Trophoblast cell (in vitro differentiated cells and primary cell): ENCODE measurements around the gene LRBA.

Experiments
- DNase-seq, 2 donors: peaks; one replicate each; pipeline ENCODE4 v3.0.0-alpha.2; 2016
- H2AFZ ChIP-seq: 2 replicates; pipeline ENCODE4 v1.6.1; 2013; ENCODE audit warnings: low read length, moderate library complexity, mild to moderate bottlenecking; ENCODE audit not compliant: insufficient read depth, poor library complexity
- H2AK5ac ChIP-seq: 2 replicates; pipeline ENCODE4 v1.6.1; 2013; ENCODE audit warnings: mild to moderate bottlenecking, low read length
- H2BK120ac ChIP-seq: 2 replicates; pipeline ENCODE4 v1.6.1; 2013; ENCODE audit warnings: low read length, mild to moderate bottlenecking, moderate library complexity; ENCODE audit not compliant: insufficient read depth, poor library complexity
- H2BK12ac ChIP-seq: 2 replicates; pipeline ENCODE4 v1.6.1; 2013; ENCODE audit warnings: mild to moderate bottlenecking, low read length, moderate library complexity
- H2BK5ac ChIP-seq: 2 replicates; pipeline ENCODE4 v1.6.1; 2013; ENCODE audit warnings: low read length, low read depth, moderate library complexity, mild to moderate bottlenecking; ENCODE audit not compliant: poor library complexity
- H3K14ac ChIP-seq: 2 replicates; pipeline ENCODE4 v1.6.1; 2013; ENCODE audit warnings: mild to moderate bottlenecking, low read length
- H3K18ac ChIP-seq: 2 replicates; pipeline ENCODE4 v1.6.1; 2013; ENCODE audit warnings: mild to moderate bottlenecking, low read length
- H3K23ac ChIP-seq: 2 replicates; pipeline ENCODE4 v1.6.1; 2013; ENCODE audit warnings: low read length
- H3K27ac ChIP-seq: 2 replicates; pipeline ENCODE4 v1.5.1; 2013; ENCODE audit warnings: low read depth, mild to moderate bottlenecking, inconsistent platforms, low read length, moderate library complexity
- H3K27me3 ChIP-seq: 2 replicates; pipeline ENCODE4 v1.6.1; 2013; ENCODE audit warnings: inconsistent platforms, mild to moderate bottlenecking, low read length, moderate library complexity; ENCODE audit not compliant: insufficient read depth
- H3K36me3 ChIP-seq, 2 experiments: 1 replicate in 1 of 2; 2 replicates in 1 of 2; pipeline ENCODE4 v1.6.1; 2013; ENCODE audit warnings: low read length in 2 of 2, mild to moderate bottlenecking in 2 of 2, moderate library complexity in 1 of 2; ENCODE audit not compliant: insufficient read depth in 2 of 2, control insufficient read depth in 1 of 2
- H3K4ac ChIP-seq: 2 replicates; pipeline ENCODE4 v1.6.1; 2013; ENCODE audit warnings: low read depth, mild to moderate bottlenecking, low read length, moderate library complexity
- H3K4me1 ChIP-seq, 2 experiments: 1 replicate in 1 of 2; 2 replicates in 1 of 2; pipeline ENCODE4 v1.6.1; 2013; ENCODE audit warnings: low read length in 2 of 2, mild to moderate bottlenecking in 2 of 2, moderate library complexity in 1 of 2; ENCODE audit not compliant: insufficient read depth in 2 of 2, control insufficient read depth in 1 of 2
- H3K4me2 ChIP-seq: 2 replicates; pipeline ENCODE4 v1.6.1; 2013; ENCODE audit warnings: inconsistent platforms, mild to moderate bottlenecking, low read length, moderate library complexity
- H3K4me3 ChIP-seq: 2 replicates; pipeline ENCODE4 v1.5.1; 2013; ENCODE audit warnings: mild to moderate bottlenecking, low read depth, low read length, inconsistent platforms
- H3K79me1 ChIP-seq: one replicate; pipeline ENCODE4 v1.6.1; 2013; ENCODE audit warnings: low read length
- H3K79me2 ChIP-seq: 2 replicates; pipeline ENCODE4 v1.6.1; 2013; ENCODE audit warnings: low read length, mild to moderate bottlenecking; ENCODE audit not compliant: control insufficient read depth, insufficient read depth, poor library complexity
- H3K9ac ChIP-seq: 2 replicates; pipeline ENCODE4 v1.6.1; 2013; ENCODE audit warnings: mild to moderate bottlenecking, low read length
- H3K9me3 ChIP-seq: 2 replicates; pipeline ENCODE4 v1.6.1; 2013; ENCODE audit warnings: low read depth, mild to moderate bottlenecking, control low read depth, inconsistent platforms, low read length; ENCODE audit not compliant: insufficient read depth
- H4K12ac ChIP-seq: 2 replicates; pipeline ENCODE4 v1.6.1; 2013; ENCODE audit warnings: low read depth, mild to moderate bottlenecking, low read length, moderate library complexity
- H4K8ac ChIP-seq: 2 replicates; pipeline ENCODE4 v1.6.1; 2013; ENCODE audit warnings: low read depth, mild to moderate bottlenecking, low read length, moderate library complexity
- H4K91ac ChIP-seq: one replicate; pipeline ENCODE4 v1.6.1; 2013; ENCODE audit warnings: low read depth, mild to moderate bottlenecking, low read length, moderate library complexity
- WGBS: extraction: QIAGEN DNeasy Blood & Tissue Kit; methylation state at CpG from one replicate; pipeline ENCODE4 v1.1.7; 2013; ENCODE audit warnings: missing lambda C conversion rate; ENCODE audit not compliant: insufficient read length, insufficient coverage; ENCODE audit errors: extremely low coverage; 5-methylcytosine and 5-hydroxymethylcytosine counted together

LRBA gene

DNA sequence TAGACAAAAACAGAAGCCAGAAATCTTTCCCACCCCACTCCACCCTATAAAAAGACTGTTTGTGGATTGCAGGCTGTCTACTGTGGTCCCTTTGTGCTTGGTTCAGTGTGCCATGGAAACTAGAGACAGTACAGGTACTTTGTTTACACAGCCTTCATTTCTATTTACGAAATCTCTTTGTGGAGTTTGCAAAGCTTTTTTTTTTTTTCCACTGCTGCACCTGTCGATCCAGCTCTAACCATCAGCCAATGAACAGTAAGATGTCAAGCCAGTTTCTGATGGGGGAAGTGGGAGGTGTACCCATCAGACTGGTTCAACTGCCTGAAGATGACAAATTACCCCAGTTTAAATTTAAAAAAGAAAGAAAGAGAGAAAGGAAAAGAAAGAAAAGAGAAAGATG, 20.2 kb upstream of the LRBA start:
- no peaks in the 10 kb centered on the region for H3K79me2 ChIP-seq
- no peak overlapping the region for H3K27ac ChIP-seq
- H3K18ac ChIP-seq: no peak overlapping the region
- no peak overlapping the region for H4K12ac ChIP-seq
- H3K4me1 ChIP-seq: no peaks in the 10 kb centered on the region
- no peak overlapping the region for H3K23ac ChIP-seq
- H4K91ac ChIP-seq: no peak overlapping the region
- H2BK120ac ChIP-seq: no peak overlapping the region
- no peak overlapping the region for H3K14ac ChIP-seq
- no peaks in the 10 kb centered on the region for H3K79me1 ChIP-seq
- no peaks in the 10 kb centered on the region for H3K36me3 ChIP-seq
- peak; percentile 24 to 53 for DNase-seq
- H2AK5ac ChIP-seq: no peak overlapping the region
- H3K9ac ChIP-seq: no peak overlapping the region
- H4K8ac ChIP-seq: no peak overlapping the region
- H2AFZ ChIP-seq: no peak overlapping the region
- no peaks in the 10 kb centered on the region for H3K27me3 ChIP-seq
- H2BK5ac ChIP-seq: no peak overlapping the region
- no peak overlapping the region for H3K4me3 ChIP-seq
- H3K4me2 ChIP-seq: no peak overlapping the region
- WGBS: no CpG with 5 or more reads among the region's 2 CpGs
- no peak overlapping the region for H2BK12ac ChIP-seq
- H3K4ac ChIP-seq: no peak overlapping the region
- no peaks in the 10 kb centered on the region for H3K9me3 ChIP-seq

GRCh38 chr4:151034829-151035228, 19.7 kb upstream of the LRBA start:
- Histone ChIP-seq H3K27me3 (no peaks in the 10 kb centered on the region), H3K27ac (no peak overlapping the region)

GRCh38 chr4:151031831-151032605, 16.9 kb upstream of the LRBA start:
- no peaks in the 10 kb centered on the region for H3K36me3 ChIP-seq
- H2BK12ac ChIP-seq: no peak overlapping the region
- no peak overlapping the region for H3K23ac ChIP-seq
- H3K79me2 ChIP-seq: no peaks in the 10 kb centered on the region
- 100% methylated on average over 1 of the region's 12 CpGs for WGBS
- H3K4me2 ChIP-seq: no peak overlapping the region
- no peak overlapping the region for H3K27ac ChIP-seq
- no peak overlapping the region for H2BK120ac ChIP-seq
- H3K27me3 ChIP-seq: no peaks in the 10 kb centered on the region
- H2AK5ac ChIP-seq: no peak overlapping the region
- no peak overlapping the region for H3K4ac ChIP-seq
- no peaks in the 10 kb centered on the region for H3K4me1 ChIP-seq
- H3K18ac ChIP-seq: no peak overlapping the region
- no peak overlapping the region for H3K9ac ChIP-seq
- DNase-seq: peak; percentile 29 to 75
- no peak overlapping the region for H4K8ac ChIP-seq
- H3K9me3 ChIP-seq: no peaks in the 10 kb centered on the region
- no peak overlapping the region for H3K14ac ChIP-seq
- H3K4me3 ChIP-seq: no peak overlapping the region
- H2BK5ac ChIP-seq: no peak overlapping the region
- no peaks in the 10 kb centered on the region for H3K79me1 ChIP-seq
- H4K91ac ChIP-seq: no peak overlapping the region
- no peak overlapping the region for H2AFZ ChIP-seq
- no peak overlapping the region for H4K12ac ChIP-seq

More at GRCh38 chr4:151034829-151035228, 19.7 kb upstream of the LRBA start:
- no peak overlapping the region for H4K12ac ChIP-seq
- WGBS: no CpG with 5 or more reads among the region's 2 CpGs
- H2AFZ ChIP-seq: no peak overlapping the region
- no peaks in the 10 kb centered on the region for H3K4me1 ChIP-seq
- no peaks in the 10 kb centered on the region for H3K79me1 ChIP-seq
- no peak overlapping the region for H2BK5ac ChIP-seq
- H3K9me3 ChIP-seq: no peaks in the 10 kb centered on the region
- H3K23ac ChIP-seq: no peak overlapping the region
- H3K9ac ChIP-seq: no peak overlapping the region
- no peak overlapping the region for H2BK12ac ChIP-seq
- no peak overlapping the region for H2BK120ac ChIP-seq
- H3K4me3 ChIP-seq: no peak overlapping the region
- no peak overlapping the region for H4K91ac ChIP-seq
- H3K36me3 ChIP-seq: no peaks in the 10 kb centered on the region
- H3K14ac ChIP-seq: no peak overlapping the region
- no peak for DNase-seq
- no peak overlapping the region for H2AK5ac ChIP-seq
- H3K18ac ChIP-seq: no peak overlapping the region
- H3K4me2 ChIP-seq: no peak overlapping the region
- H3K79me2 ChIP-seq: no peaks in the 10 kb centered on the region
- H4K8ac ChIP-seq: no peak overlapping the region
- no peak overlapping the region for H3K4ac ChIP-seq

- Histone ChIP-seq H3K36me3 (no peaks in the 10 kb centered on the region), H4K91ac (no peak overlapping the region), H3K27me3 (no peaks in the 10 kb centered on the region), H3K4me2 (no peak overlapping the region), H3K4me3 (no peak overlapping the region), H2BK5ac (no peak overlapping the region), H3K9ac (no peak overlapping the region), H2BK120ac (no peak overlapping the region), H3K18ac (no peak overlapping the region), H3K79me1 (no peaks in the 10 kb centered on the region), H4K8ac (no peak overlapping the region), H3K14ac (no peak overlapping the region), H4K12ac (no peak overlapping the region), H3K27ac (no peak overlapping the region), H3K79me2 (no peaks in the 10 kb centered on the region), H3K23ac (no peak overlapping the region), H3K9me3 (no peaks in the 10 kb centered on the region), H2AFZ (no peak overlapping the region), H3K4ac (no peak overlapping the region), H3K4me1 (no peaks in the 10 kb centered on the region), H2BK12ac (no peak overlapping the region), H2AK5ac (no peak overlapping the region)
- no peak for DNase-seq
- WGBS: no CpG with 5 or more reads among the region's 10 CpGs
Measured at GRCh38 chr4:151029537-151029936, 14.5 kb upstream of the LRBA start.
